HepG2 (cell line): Measurements from ENCODE around the gene MAPK13. TPM values are rescaled to one million over a fixed set of nuclear protein-coding genes. Genes with fewer than 3 reads are reported as not detected.

ENCODE experiments used
- AKAP8 ChIP-seq: sonication (generic); formaldehyde crosslinking; IDR thresholded peaks from 2 replicates; pipeline ENCODE4 v1.5.1; 2020; ENCODE audit warnings: mild to moderate bottlenecking, missing genetic modification reagents
- ATF7 ChIP-seq, 2 experiments: fragments of 450-650 bp in 1 of 2; sonication (generic) in 1 of 2; formaldehyde crosslinking in 1 of 2; IDR thresholded peaks; 2 replicates each; pipeline versions ENCODE4 v1.4.0 to v1.6.1; 2016 to 2020; ENCODE audit warnings: antibody characterized with exemption in 1 of 2, mild to moderate bottlenecking in 1 of 2, missing genetic modification reagents in 1 of 2
- MYNN ChIP-seq: sonication (generic); formaldehyde crosslinking; IDR thresholded peaks from 2 replicates; pipeline ENCODE4 v1.4.0; 2020; ENCODE audit warnings: mild to moderate bottlenecking, low read depth, missing genetic modification reagents
- REPIN1 ChIP-seq: sonication (generic); formaldehyde crosslinking; IDR thresholded peaks from 2 replicates; pipeline ENCODE4 v1.8.0; 2022; ENCODE audit warnings: missing genetic modification reagents, low read depth, mild to moderate bottlenecking, borderline replicate concordance
- TEAD2 ChIP-seq: sonication (generic); formaldehyde crosslinking; IDR thresholded peaks from 2 replicates; pipeline ENCODE4 v1.9.0; 2021; ENCODE audit warnings: missing genetic modification reagents
- ZFX ChIP-seq: sonication (generic); formaldehyde crosslinking; IDR thresholded peaks from 2 replicates; pipeline ENCODE4 v1.4.0; 2020; ENCODE audit warnings: mild to moderate bottlenecking, low read depth, missing genetic modification reagents, moderate library complexity
- ZNF10 ChIP-seq: sonication (generic); formaldehyde crosslinking; IDR thresholded peaks from 2 replicates; pipeline ENCODE4 v1.4.0; 2020; ENCODE audit warnings: mild to moderate bottlenecking, low read depth, missing genetic modification reagents, borderline replicate concordance
- ZNF572 ChIP-seq: sonication (generic); formaldehyde crosslinking; IDR thresholded peaks from 2 replicates; pipeline ENCODE4 v1.5.1; 2020; ENCODE audit warnings: mild to moderate bottlenecking, missing genetic modification reagents
- ZNF746 ChIP-seq: sonication (generic); formaldehyde crosslinking; IDR thresholded peaks from 2 replicates; pipeline ENCODE4 v1.8.0; 2022; ENCODE audit warnings: mild to moderate bottlenecking, missing genetic modification reagents
- ZNF790 ChIP-seq: sonication (generic); formaldehyde crosslinking; IDR thresholded peaks from 2 replicates; pipeline ENCODE4 v1.8.0; 2022; ENCODE audit warnings: missing genetic modification reagents, mild to moderate bottlenecking, borderline replicate concordance
- polyA plus RNA-seq, 8 experiments: library from polyadenylated mRNA; depleted of rRNA in 3 of 8; stranded (reverse) in 7 of 8; unstranded in 1 of 8; fragments of >200 nt; fragmentation: Illumina TruSeq in 4 of 8; extraction: Trizol in 4 of 8; gene quantifications; 2 replicates each; pipeline versions ENCODE4 v1.2.1 to v1.2.3, GENCODE V29; 2011 to 2016; ENCODE audit warnings: low read depth in 4 of 8, missing spikeins in 1 of 8, mixed read lengths in 1 of 8; ENCODE audit not compliant: insufficient read depth in 1 of 8
- total RNA-seq, 5 experiments: library from RNA; depleted of rRNA; stranded (reverse); fragments of >200 nt; fragmentation: Illumina TruSeq; extraction: Trizol; gene quantifications; 2 replicates each; pipeline ENCODE4 v1.2.3, GENCODE V29; 2016; ENCODE audit warnings: low read depth in 1 of 5
- TF ChIP-seq, protein P1 (sequence below): sonication (generic); formaldehyde crosslinking; IDR thresholded peaks from 2 replicates; pipeline ENCODE4 v1.8.1; 2023; ENCODE audit warnings: mild to moderate bottlenecking, missing genetic modification reagents, borderline replicate concordance
- TF ChIP-seq, protein P2 (sequence below): sonication (generic); formaldehyde crosslinking; IDR thresholded peaks from 2 replicates; pipeline ENCODE4 v1.4.0; 2020; ENCODE audit warnings: mild to moderate bottlenecking, missing genetic modification reagents
- TF ChIP-seq, protein P3 (sequence below): sonication (generic); formaldehyde crosslinking; IDR thresholded peaks from 2 replicates; pipeline ENCODE4 v1.4.0; 2020; ENCODE audit warnings: missing genetic modification reagents, mild to moderate bottlenecking, borderline replicate concordance
- TF ChIP-seq, protein P4 (sequence below): sonication (generic); formaldehyde crosslinking; IDR thresholded peaks from 2 replicates; pipeline ENCODE4 v1.4.0; 2020; ENCODE audit warnings: mild to moderate bottlenecking, missing genetic modification reagents, borderline replicate concordance
- TF ChIP-seq, protein P5 (sequence below): sonication (generic); formaldehyde crosslinking; IDR thresholded peaks from 2 replicates; pipeline ENCODE4 v1.5.0; 2020; ENCODE audit warnings: mild to moderate bottlenecking, low read depth, missing genetic modification reagents, borderline replicate concordance

The MAPK13 gene
- total and polyA plus RNA-seq, 2 of the 13 experiments (the other 11 are each of a cell fraction or from before 2014, with no cell fraction given), result 12.7 to 43.4 TPM

DNA sequence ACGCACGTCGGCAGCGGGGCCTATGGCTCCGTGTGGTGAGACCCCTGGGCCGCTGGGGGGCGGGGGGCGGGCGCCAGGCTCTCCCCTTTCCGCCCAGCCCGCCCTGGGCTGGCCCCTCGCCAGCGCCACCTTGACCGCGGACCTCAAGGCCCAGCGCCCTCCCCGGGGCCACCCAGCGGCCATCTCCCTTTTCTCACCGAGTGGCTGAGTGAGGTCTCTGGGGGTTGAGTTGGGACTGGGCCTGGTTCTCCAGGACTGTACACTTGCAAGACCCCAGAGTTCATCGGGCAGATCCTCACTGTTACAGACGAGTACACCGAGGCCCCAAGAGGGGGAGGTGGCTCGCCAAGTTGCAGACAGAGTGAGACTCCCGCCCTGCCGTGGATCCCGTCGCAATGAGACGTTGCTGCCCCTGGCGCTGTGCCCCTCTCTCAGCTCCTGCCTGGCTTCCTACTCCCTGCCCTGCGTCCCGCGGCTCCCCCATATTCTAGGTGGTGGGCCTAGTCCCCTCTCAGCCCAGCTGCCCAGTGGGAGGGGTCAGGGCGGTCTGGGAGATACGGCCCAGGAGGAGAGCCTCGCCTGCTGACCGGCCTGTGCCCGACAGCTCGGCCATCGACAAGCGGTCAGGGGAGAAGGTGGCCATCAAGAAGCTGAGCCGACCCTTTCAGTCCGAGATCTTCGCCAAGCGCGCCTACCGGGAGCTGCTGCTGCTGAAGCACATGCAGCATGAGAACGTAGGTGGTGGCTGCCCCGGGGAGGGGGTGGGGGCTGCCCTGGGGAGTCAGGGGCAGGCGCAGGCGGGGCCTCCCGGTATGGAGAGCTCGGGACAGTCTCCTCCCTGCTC lies 576 bp downstream of the MAPK13 start (continued):
- TF ChIP-seq, protein P1, sequence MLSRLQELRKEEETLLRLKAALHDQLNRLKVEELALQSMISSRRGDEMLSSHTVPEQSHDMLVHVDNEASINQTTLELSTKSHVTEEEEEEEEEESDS, result peak; percentile 19; the same call in 1 of the 2 replicates
- no peak for TF ChIP-seq TEAD2 (CRISPR knock-in tag)
- TF ChIP-seq, protein P2, sequence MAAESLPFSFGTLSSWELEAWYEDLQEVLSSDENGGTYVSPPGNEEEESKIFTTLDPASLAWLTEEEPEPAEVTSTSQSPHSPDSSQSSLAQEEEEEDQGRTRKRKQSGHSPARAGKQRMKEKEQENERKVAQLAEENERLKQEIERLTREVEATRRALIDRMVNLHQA (CRISPR knock-in tag), result no peak
- TF ChIP-seq ATF7 (IDR thresholded peaks at IDR 0.05), result no peak
- TF ChIP-seq ATF7 (CRISPR knock-in tag; IDR thresholded peaks at IDR 0.05), result no peak
- no peak for TF ChIP-seq ZNF790 (CRISPR knock-in tag)
- TF ChIP-seq ZNF572 (CRISPR knock-in tag), result peak; percentile 73; the same call in 1 of the 2 replicates
- TF ChIP-seq ZNF746 (CRISPR knock-in tag), result peak; percentile 87
- TF ChIP-seq, protein P3, sequence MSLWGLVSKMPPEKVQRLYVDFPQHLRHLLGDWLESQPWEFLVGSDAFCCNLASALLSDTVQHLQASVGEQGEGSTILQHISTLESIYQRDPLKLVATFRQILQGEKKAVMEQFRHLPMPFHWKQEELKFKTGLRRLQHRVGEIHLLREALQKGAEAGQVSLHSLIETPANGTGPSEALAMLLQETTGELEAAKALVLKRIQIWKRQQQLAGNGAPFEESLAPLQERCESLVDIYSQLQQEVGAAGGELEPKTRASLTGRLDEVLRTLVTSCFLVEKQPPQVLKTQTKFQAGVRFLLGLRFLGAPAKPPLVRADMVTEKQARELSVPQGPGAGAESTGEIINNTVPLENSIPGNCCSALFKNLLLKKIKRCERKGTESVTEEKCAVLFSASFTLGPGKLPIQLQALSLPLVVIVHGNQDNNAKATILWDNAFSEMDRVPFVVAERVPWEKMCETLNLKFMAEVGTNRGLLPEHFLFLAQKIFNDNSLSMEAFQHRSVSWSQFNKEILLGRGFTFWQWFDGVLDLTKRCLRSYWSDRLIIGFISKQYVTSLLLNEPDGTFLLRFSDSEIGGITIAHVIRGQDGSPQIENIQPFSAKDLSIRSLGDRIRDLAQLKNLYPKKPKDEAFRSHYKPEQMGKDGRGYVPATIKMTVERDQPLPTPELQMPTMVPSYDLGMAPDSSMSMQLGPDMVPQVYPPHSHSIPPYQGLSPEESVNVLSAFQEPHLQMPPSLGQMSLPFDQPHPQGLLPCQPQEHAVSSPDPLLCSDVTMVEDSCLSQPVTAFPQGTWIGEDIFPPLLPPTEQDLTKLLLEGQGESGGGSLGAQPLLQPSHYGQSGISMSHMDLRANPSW, result no peak; the same call in 1 of the 2 replicates
- TF ChIP-seq, protein P4, sequence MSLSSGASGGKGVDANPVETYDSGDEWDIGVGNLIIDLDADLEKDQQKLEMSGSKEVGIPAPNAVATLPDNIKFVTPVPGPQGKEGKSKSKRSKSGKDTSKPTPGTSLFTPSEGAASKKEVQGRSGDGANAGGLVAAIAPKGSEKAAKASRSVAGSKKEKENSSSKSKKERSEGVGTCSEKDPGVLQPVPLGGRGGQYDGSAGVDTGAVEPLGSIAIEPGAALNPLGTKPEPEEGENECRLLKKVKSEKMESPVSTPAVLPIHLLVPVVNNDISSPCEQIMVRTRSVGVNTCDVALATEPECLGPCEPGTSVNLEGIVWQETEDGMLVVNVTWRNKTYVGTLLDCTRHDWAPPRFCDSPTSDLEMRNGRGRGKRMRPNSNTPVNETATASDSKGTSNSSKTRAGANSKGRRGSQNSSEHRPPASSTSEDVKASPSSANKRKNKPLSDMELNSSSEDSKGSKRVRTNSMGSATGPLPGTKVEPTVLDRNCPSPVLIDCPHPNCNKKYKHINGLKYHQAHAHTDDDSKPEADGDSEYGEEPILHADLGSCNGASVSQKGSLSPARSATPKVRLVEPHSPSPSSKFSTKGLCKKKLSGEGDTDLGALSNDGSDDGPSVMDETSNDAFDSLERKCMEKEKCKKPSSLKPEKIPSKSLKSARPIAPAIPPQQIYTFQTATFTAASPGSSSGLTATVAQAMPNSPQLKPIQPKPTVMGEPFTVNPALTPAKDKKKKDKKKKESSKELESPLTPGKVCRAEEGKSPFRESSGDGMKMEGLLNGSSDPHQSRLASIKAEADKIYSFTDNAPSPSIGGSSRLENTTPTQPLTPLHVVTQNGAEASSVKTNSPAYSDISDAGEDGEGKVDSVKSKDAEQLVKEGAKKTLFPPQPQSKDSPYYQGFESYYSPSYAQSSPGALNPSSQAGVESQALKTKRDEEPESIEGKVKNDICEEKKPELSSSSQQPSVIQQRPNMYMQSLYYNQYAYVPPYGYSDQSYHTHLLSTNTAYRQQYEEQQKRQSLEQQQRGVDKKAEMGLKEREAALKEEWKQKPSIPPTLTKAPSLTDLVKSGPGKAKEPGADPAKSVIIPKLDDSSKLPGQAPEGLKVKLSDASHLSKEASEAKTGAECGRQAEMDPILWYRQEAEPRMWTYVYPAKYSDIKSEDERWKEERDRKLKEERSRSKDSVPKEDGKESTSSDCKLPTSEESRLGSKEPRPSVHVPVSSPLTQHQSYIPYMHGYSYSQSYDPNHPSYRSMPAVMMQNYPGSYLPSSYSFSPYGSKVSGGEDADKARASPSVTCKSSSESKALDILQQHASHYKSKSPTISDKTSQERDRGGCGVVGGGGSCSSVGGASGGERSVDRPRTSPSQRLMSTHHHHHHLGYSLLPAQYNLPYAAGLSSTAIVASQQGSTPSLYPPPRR (CRISPR knock-in tag), result peak; percentile 63
- no peak for TF ChIP-seq MYNN (CRISPR knock-in tag)
- TF ChIP-seq ZNF10 (CRISPR knock-in tag), result no peak
- TF ChIP-seq, protein P5, sequence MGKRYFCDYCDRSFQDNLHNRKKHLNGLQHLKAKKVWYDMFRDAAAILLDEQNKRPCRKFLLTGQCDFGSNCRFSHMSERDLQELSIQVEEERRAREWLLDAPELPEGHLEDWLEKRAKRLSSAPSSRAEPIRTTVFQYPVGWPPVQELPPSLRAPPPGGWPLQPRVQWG (CRISPR knock-in tag), result no peak
- peak; percentile 34; the same call in 1 of the 2 replicates for TF ChIP-seq AKAP8 (CRISPR knock-in tag)
- TF ChIP-seq REPIN1 (CRISPR knock-in tag), result peak; percentile 76
- peak; percentile 96 for TF ChIP-seq ZFX (CRISPR knock-in tag)
